ENCODE measurements around the gene PROK2.

DNA sequence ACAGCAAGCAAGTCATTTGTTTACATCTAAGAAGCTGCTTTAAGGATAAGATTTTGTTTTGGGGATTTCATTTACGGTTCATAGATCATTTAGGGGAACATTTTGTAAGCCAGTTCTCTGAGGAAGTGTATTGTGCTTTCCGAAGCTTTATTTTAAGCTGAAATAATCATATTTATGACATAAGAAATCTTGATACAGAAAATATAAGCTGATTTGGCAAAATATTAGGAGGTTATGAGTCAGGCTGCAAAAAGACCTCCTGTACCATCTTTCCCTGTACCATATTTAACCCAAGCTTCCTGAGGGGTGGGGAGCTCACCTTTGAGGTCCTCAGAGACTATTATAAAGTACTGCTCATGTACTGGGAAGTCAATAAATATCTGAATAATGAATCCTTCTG is 51.6 kb downstream of the PROK2 start:
- TF ChIP-seq, protein P1, sequence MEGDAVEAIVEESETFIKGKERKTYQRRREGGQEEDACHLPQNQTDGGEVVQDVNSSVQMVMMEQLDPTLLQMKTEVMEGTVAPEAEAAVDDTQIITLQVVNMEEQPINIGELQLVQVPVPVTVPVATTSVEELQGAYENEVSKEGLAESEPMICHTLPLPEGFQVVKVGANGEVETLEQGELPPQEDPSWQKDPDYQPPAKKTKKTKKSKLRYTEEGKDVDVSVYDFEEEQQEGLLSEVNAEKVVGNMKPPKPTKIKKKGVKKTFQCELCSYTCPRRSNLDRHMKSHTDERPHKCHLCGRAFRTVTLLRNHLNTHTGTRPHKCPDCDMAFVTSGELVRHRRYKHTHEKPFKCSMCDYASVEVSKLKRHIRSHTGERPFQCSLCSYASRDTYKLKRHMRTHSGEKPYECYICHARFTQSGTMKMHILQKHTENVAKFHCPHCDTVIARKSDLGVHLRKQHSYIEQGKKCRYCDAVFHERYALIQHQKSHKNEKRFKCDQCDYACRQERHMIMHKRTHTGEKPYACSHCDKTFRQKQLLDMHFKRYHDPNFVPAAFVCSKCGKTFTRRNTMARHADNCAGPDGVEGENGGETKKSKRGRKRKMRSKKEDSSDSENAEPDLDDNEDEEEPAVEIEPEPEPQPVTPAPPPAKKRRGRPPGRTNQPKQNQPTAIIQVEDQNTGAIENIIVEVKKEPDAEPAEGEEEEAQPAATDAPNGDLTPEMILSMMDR (IDR thresholded peaks at IDR 0.05; ENCODE audit: low read depth, low read length, missing input control) = no peak
- TF ChIP-seq SP1 (IDR thresholded peaks at IDR 0.05) (no peak), JUND (IDR thresholded peaks at IDR 0.05) (no peak), HNF4G (IDR thresholded peaks at IDR 0.05) (no peak), TAF1 (conservative IDR thresholded peaks at IDR 0.05) (no peak), RAD21 (IDR thresholded peaks at IDR 0.05) (no peak), EGR1 (IDR thresholded peaks at IDR 0.05; ENCODE audit: low read depth in 2 of 2) (no peak)
- TF ChIP-seq, protein P2, sequence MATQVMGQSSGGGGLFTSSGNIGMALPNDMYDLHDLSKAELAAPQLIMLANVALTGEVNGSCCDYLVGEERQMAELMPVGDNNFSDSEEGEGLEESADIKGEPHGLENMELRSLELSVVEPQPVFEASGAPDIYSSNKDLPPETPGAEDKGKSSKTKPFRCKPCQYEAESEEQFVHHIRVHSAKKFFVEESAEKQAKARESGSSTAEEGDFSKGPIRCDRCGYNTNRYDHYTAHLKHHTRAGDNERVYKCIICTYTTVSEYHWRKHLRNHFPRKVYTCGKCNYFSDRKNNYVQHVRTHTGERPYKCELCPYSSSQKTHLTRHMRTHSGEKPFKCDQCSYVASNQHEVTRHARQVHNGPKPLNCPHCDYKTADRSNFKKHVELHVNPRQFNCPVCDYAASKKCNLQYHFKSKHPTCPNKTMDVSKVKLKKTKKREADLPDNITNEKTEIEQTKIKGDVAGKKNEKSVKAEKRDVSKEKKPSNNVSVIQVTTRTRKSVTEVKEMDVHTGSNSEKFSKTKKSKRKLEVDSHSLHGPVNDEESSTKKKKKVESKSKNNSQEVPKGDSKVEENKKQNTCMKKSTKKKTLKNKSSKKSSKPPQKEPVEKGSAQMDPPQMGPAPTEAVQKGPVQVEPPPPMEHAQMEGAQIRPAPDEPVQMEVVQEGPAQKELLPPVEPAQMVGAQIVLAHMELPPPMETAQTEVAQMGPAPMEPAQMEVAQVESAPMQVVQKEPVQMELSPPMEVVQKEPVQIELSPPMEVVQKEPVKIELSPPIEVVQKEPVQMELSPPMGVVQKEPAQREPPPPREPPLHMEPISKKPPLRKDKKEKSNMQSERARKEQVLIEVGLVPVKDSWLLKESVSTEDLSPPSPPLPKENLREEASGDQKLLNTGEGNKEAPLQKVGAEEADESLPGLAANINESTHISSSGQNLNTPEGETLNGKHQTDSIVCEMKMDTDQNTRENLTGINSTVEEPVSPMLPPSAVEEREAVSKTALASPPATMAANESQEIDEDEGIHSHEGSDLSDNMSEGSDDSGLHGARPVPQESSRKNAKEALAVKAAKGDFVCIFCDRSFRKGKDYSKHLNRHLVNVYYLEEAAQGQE (IDR thresholded peaks at IDR 0.05) = no peak
- TF ChIP-seq, protein P3, sequence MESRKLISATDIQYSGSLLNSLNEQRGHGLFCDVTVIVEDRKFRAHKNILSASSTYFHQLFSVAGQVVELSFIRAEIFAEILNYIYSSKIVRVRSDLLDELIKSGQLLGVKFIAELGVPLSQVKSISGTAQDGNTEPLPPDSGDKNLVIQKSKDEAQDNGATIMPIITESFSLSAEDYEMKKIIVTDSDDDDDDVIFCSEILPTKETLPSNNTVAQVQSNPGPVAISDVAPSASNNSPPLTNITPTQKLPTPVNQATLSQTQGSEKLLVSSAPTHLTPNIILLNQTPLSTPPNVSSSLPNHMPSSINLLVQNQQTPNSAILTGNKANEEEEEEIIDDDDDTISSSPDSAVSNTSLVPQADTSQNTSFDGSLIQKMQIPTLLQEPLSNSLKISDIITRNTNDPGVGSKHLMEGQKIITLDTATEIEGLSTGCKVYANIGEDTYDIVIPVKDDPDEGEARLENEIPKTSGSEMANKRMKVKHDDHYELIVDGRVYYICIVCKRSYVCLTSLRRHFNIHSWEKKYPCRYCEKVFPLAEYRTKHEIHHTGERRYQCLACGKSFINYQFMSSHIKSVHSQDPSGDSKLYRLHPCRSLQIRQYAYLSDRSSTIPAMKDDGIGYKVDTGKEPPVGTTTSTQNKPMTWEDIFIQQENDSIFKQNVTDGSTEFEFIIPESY (IDR thresholded peaks at IDR 0.05) = no peak
- TF ChIP-seq, protein P4, sequence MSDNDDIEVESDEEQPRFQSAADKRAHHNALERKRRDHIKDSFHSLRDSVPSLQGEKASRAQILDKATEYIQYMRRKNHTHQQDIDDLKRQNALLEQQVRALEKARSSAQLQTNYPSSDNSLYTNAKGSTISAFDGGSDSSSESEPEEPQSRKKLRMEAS (IDR thresholded peaks at IDR 0.05) = no peak
